Heart right ventricle (tissue), 16 donors: ENCODE data around the gene TRPC1. TPM values are rescaled to one million over a fixed set of nuclear protein-coding genes. Genes with fewer than 3 reads are reported as not detected.

Experiments used
- ATAC-seq, 8 donors: fragments of 200-7000 bp; cut with Tn5 transposase; one replicate each; pipeline ENCODE4 v1.9.1; 2020; ENCODE audit warnings: mild to moderate bottlenecking in 8 of 8, moderate library complexity in 8 of 8, moderate number of reproducible peaks in 1 of 8
- DNase-seq, 2 donors: peaks; one replicate each; pipeline ENCODE4 v3.0.0-alpha.2; 2020
- H3K27ac ChIP-seq, 10 donors: fragments of 200-600 bp; sonication (generic) in 2 of 10; one replicate each; pipeline versions ENCODE4 v1.5.0 to v1.8.0; 2020 to 2022; ENCODE audit warnings: mild to moderate bottlenecking in 3 of 10
- H3K27me3 ChIP-seq, 7 donors: fragments of 200-600 bp; one replicate each; pipeline ENCODE4 v1.8.0; 2021 to 2022; ENCODE audit warnings: mild to moderate bottlenecking in 2 of 7
- H3K36me3 ChIP-seq, 9 donors: fragments of 200-600 bp; sonication (generic) in 1 of 9; one replicate each; pipeline versions ENCODE4 v1.5.0 to v1.8.0; 2020 to 2022; ENCODE audit warnings: mild to moderate bottlenecking in 2 of 9
- H3K4me1 ChIP-seq, 9 donors: fragments of 200-600 bp; sonication (generic) in 1 of 9; one replicate each; pipeline versions ENCODE4 v1.5.0 to v1.8.0; 2020 to 2022; ENCODE audit warnings: mild to moderate bottlenecking in 4 of 9
- H3K4me3 ChIP-seq, 10 donors: fragments of 200-600 bp; sonication (generic) in 2 of 10; one replicate each; pipeline versions ENCODE4 v1.5.0 to v1.8.0; 2020 to 2022; ENCODE audit warnings: mild to moderate bottlenecking in 7 of 10, moderate library complexity in 2 of 10
- H3K9me3 ChIP-seq, 11 donors: fragments of 200-600 bp in 10 of 11; sonication (generic) in 2 of 11; one replicate each; pipeline versions ENCODE4 v1.5.0 to v1.8.0; 2013 to 2022; ENCODE audit warnings: mild to moderate bottlenecking in 2 of 11, control low read depth in 1 of 11, moderate library complexity in 1 of 11
- WGBS, 2 donors: extraction: QIAGEN DNeasy Blood & Tissue Kit; methylation state at CpG; one replicate each; pipeline ENCODE4 v1.1.7; 2013; ENCODE audit warnings: inconsistent platforms in 1 of 2; 5-methylcytosine and 5-hydroxymethylcytosine counted together
- intact Hi-C, 10 donors: fragments of 100-400 bp; cut with DNase I; formaldehyde crosslinking; loops; one replicate each; pipeline versions ENCODE4 v1.11.1 to v1.14.2; 2022
- polyA plus RNA-seq, 2 donors: library from polyadenylated mRNA; stranded (reverse); fragments of 200-250 nt; gene quantifications; one replicate each; pipeline ENCODE4 v1.2.3, GENCODE V29; 2013
- total RNA-seq, 10 donors: library from RNA; stranded (reverse); fragmentation: NEBNext Ultra II Directional in 3 of 10; extraction: Animal tissue kit (Norgen Biotek cat#: 25700) in 3 of 10; gene quantifications; one replicate each; pipeline versions ENCODE4 v1.2.1 to v1.2.4, GENCODE V29; 2021 to 2023
- TF ChIP-seq, protein P1 (sequence below), 9 donors: fragments of 200-600 bp; sonication (generic) in 2 of 9; IDR thresholded peaks; one replicate each; pipeline versions ENCODE4 v1.5.0 to v1.8.0; 2021 to 2022; ENCODE audit warnings: antibody characterized with exemption in 9 of 9, mild to moderate bottlenecking in 5 of 9, moderate library complexity in 1 of 9
- donor health status: Arrhythmogenic right ventricular cardiomyopathy.
- donor health status: ischemic (EF 13 %, LVEDD 7.1; RV severe dilation, severe dysfunction).
- donor health status: healthy with polysubstance abuse.
- donor health status: DM: no; HTN: yes; CAD: no.
- donor health status: DM: no; HTN: no; CAD: no.
- donor health status: ischemic (EF 25% LVEDD 6.9; RV normal size, moderate dysfunction).
- donor health status: ischemic (EF 25% LVEDD 5.7; RV mildly dilated, moderate dysfunction).
- donor health status: healthy.
- donor health status: DM: yes; HTN: yes; CAD: no.
- donor health status: Ischemic cardiomyopathy.
- donor health status: ischemic (EF 35%, LVEDD 5.7; RV mildly dilated, moderate dysfunction).
- donor health status: nonischemic (EF 11% LVEDD 7.7; RV severe dilation, severe dysfunction).
- donor health status: DM: yes; HTN: yes; CAD: no.
- donor health status: PGD.
- donor health status: ischemic (EF 29% LVEDD 5.4; RV normal size, mild dysfunction).
- donor health status: nonischemic (EF 23%, LVEDD 6.1; RV moderate dilation, normal function).

The TRPC1 gene
- total and polyA plus RNA-seq, 12 donors = 2.1 to 22.4 (median 11.8) TPM

GRCh38 chr3:142844339-142844977, 120.6 kb downstream of the TRPC1 start:
- WGBS, 2 donors = 68 to 72% methylated on average over 4 of the region's 4 CpGs
- peaks cover 0 to 10% (median 0%) of the 10 kb centered on the region in 9 donors for H3K36me3 ChIP-seq
- DNase-seq (no peak), ATAC-seq (no peak)
- no peak overlapping the region for H3K27ac ChIP-seq
- no peak overlapping the region for H3K4me3 ChIP-seq
- H3K9me3 ChIP-seq = no peaks in the 10 kb centered on the region
- no peaks in the 10 kb centered on the region for H3K27me3 ChIP-seq
- TF ChIP-seq, protein P1, sequence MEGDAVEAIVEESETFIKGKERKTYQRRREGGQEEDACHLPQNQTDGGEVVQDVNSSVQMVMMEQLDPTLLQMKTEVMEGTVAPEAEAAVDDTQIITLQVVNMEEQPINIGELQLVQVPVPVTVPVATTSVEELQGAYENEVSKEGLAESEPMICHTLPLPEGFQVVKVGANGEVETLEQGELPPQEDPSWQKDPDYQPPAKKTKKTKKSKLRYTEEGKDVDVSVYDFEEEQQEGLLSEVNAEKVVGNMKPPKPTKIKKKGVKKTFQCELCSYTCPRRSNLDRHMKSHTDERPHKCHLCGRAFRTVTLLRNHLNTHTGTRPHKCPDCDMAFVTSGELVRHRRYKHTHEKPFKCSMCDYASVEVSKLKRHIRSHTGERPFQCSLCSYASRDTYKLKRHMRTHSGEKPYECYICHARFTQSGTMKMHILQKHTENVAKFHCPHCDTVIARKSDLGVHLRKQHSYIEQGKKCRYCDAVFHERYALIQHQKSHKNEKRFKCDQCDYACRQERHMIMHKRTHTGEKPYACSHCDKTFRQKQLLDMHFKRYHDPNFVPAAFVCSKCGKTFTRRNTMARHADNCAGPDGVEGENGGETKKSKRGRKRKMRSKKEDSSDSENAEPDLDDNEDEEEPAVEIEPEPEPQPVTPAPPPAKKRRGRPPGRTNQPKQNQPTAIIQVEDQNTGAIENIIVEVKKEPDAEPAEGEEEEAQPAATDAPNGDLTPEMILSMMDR (IDR thresholded peaks at IDR 0.05) = peak in 8 of 9 donors; percentile 7 to 54 (median 42)
- intact Hi-C loops = no loop called here
- peaks cover 0 to 14% (median 6%) of the 10 kb centered on the region in 9 donors for H3K4me1 ChIP-seq

GRCh38 chr3:142846779-142847577, 123.1 kb downstream of the TRPC1 start:
- no peak overlapping the region for H3K4me3 ChIP-seq
- DNase-seq (no peak), ATAC-seq (peak in 1 of 8 donors; percentile 29)
- H3K36me3 ChIP-seq = peaks cover 0 to 8% (median 0%) of the 10 kb centered on the region in 9 donors
- 24 to 28% methylated on average over 2 of the region's 2 CpGs for WGBS, 2 donors
- H3K27me3 ChIP-seq = no peaks in the 10 kb centered on the region
- peaks cover 0 to 25% (median 6%) of the 10 kb centered on the region in 9 donors for H3K4me1 ChIP-seq
- intact Hi-C loops = no loop called here
- TF ChIP-seq, protein P1 (IDR thresholded peaks at IDR 0.05) = no peak
- peak overlapping the region in 6 of 10 donors; percentile 5 to 64 (median 41) for H3K27ac ChIP-seq
- no peaks in the 10 kb centered on the region for H3K9me3 ChIP-seq

DNA sequence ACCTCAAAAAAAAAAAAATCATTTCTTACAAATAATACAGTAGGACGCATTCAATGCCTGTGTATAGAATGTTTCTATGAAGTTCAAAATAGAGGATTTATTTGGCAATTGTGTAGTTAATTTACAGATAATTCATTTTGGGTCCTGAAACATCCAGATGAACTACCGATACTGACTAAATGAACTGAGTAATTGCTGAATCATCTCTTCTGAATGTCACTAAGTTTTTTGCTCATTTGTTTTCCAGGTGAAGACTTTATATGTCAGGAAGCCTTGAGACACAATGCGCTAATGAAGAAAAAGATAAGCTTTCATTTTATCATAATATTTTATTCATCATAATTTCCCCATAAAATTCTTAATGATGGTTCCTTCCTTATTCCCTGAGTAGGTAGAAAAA, 125.3 kb downstream of the TRPC1 start:
- H3K27me3 ChIP-seq = no peaks in the 10 kb centered on the region
- peaks cover 0 to 37% (median 14%) of the 10 kb centered on the region in 9 donors for H3K4me1 ChIP-seq
- intact Hi-C loops = no loop called here
- H3K27ac ChIP-seq = peak overlapping the region in 1 of 10 donors; percentile 53
- H3K36me3 ChIP-seq = no peaks in the 10 kb centered on the region
- DNase-seq = no peak
- H3K9me3 ChIP-seq = no peaks in the 10 kb centered on the region
- ATAC-seq = no peak
- 94 to 97% methylated on average over 3 of the region's 3 CpGs for WGBS, 2 donors
- TF ChIP-seq, protein P1 (IDR thresholded peaks at IDR 0.05) = no peak
- no peak overlapping the region for H3K4me3 ChIP-seq

DNA sequence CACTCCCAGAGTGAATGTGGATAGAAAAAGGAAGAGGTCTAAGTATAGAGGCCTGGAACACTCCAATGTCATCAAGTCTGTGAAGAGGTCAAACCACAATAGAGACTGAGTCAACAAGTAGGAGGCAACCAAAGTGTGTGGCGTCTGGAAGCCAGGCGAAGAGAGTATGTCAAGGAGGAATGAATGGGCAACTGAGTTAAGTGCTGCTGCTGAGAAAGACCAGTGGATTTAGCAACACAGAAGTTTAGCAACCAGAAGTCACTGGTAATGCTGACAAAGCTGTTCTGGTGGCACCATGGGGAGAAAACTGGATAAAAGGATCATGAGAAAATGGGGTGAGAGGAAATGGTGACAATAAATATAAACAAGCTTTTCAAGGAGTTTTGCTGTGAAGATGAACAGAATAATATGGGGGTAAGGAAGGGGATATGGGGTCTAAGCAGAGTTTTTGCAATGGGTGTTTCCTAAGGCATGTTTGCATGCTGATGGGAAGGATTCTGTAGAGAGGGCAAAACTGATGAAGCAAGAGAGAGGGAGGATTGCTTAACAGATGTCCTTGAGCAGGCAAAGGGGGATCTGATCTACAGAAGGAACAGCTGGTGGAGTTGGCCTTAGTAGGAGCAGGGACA, 126.7 kb downstream of the TRPC1 start:
- Histone ChIP-seq H3K4me3 (no peak overlapping the region), H3K4me1 (peaks cover 0 to 48% (median 20%) of the 10 kb centered on the region in 9 donors), H3K27ac (peak overlapping the region in 5 of 10 donors; percentile 1 to 53 (median 35)), H3K36me3 (no peaks in the 10 kb centered on the region), H3K27me3 (no peaks in the 10 kb centered on the region), H3K9me3 (no peaks in the 10 kb centered on the region)
- peak in 6 of 8 donors; percentile 51 to 87 (median 62) for ATAC-seq
- intact Hi-C loops = loop anchor here in 2 of 10 donors (10.0 kb wide), 2 partner anchors 124 to 134 kb away; no protein-coding TSS in a partner anchor
- WGBS, 2 donors = 49% methylated on average over 2 of the region's 2 CpGs
- no peak for DNase-seq
- TF ChIP-seq, protein P1 (IDR thresholded peaks at IDR 0.05) = no peak
